ENCODE measurements around the gene FAM241B.

Gene FAM241B, protein sequence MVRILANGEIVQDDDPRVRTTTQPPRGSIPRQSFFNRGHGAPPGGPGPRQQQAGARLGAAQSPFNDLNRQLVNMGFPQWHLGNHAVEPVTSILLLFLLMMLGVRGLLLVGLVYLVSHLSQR

DNA sequence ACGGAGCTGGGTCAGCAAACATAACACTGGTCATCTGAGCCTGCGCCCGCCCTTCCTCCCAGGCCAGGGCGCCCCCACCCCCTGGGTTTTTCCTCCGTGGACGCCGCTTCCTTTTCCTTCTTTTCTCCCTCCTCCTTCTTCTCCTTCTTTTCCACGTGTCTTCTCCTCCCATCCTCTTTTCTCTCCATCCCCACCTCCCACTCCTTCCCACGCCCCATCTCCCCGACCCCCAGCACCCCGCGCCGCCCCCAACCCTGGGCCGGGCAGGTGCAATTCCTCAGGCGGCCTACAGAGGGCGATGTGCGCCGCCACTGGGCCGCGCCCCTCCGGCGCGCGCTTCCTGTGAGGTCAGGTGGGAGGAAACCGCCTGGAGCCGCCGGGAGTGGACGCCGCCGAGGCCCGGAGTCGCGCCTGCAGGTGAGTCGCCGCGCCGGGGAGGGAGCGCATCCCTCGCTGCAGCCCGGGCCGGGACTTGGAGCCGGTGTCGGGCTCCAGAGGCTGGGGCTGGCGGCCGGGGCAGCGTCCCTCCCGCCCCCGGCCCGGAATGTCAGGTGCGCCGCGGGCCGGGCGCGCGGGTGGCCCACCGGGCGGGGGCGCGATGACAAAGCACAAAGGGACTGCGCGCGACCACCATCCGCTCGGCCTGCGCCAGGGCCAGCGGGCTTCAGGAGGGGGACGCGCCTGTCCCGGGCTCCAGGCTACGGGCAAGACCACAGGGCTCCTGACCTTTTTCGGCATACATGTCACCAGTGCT lies at the start of gene FAM241B:
FAM241B (plus strand) TSS at position 351 of the 754 bp plus-strand sequence. CDS start 1,497 bp downstream, outside the sequence.
- DNase-seq = peak; percentile 26

- DNase-seq = no peak
These were observed 49.6 kb upstream of the FAM241B start for GRCh38 chr10:69580435-69580834.

DNA sequence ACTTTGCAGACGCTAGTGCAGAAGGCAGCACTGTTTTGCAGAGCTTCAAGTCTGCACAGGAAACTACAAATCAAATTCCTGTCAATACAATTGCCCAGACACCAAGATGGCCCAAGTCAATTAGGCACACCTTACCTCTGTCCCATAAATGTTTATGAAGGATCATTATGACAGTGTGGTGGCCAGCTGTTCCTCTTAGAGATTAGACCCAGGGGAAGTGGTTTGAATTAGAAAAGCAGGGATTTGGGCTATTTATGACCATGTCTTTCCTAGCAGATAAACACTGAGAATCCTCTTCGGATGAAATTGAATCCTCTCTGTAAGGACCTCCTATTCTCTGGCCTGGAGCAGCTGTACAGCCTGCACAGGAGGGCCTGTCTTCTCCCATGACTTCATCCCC lies 46.9 kb upstream of the FAM241B start:
- no peak for DNase-seq

- DNase-seq = no peak
These were observed 45.4 kb upstream of the FAM241B start for GRCh38 chr10:69584624-69585023.

- DNase-seq = no peak
These were observed 41.7 kb upstream of the FAM241B start for GRCh38 chr10:69588358-69588757.

- DNase-seq = no peak
These were observed 29.2 kb upstream of the FAM241B start for GRCh38 chr10:69600761-69601330.

GRCh38 chr10:69609077-69609476 lies 21.0 kb upstream of the FAM241B start:
- no peak for DNase-seq

- no peak for DNase-seq
These were observed 17.3 kb upstream of the FAM241B start for GRCh38 chr10:69612760-69613159.

GRCh38 chr10:69614130-69614529 lies 15.9 kb upstream of the FAM241B start:
- DNase-seq = no peak

DNA sequence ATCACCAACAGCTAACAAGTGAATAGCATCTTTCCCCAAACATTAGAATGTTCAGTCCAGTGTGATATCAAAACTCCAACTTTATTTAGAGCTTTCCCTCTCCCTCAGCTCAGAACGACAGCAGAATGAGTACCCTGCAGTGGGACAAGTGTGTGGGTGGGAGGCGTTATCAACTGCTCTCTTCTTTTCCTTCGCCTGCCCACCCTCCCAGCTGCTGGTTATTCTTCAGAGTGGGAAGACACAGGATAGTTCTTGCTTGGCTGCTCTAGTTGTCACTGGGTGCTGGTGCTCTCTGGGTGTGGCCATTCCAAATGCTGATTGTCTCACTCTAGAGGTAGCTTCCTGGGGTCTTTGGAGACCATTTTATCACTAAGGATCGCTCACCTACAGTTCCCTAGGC lies 13.7 kb upstream of the FAM241B start:
- no peak for DNase-seq

DNA sequence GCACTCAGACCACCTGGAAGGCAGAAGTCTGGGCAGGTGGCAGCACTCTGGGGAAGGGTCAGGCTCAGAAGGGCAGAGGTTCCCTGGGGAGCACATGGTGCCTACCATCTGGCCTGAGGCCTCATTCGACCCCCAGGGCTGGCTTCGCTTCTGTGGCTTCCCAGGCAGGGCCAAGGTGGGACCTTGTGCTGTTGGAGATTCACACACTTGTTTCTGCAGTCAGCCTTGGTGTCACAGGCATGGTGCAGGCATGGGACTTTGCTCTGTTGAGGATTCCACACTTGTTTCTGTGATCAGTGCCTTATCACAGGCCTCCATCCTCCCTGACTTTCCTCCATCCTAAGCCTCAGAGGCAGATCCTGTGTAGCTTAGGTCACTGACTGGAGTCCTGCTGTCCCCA lies 11.3 kb upstream of the FAM241B start:
- DNase-seq = no peak

- DNase-seq = no peak
These were observed 10.4 kb upstream of the FAM241B start for GRCh38 chr10:69619626-69620025.

DNA sequence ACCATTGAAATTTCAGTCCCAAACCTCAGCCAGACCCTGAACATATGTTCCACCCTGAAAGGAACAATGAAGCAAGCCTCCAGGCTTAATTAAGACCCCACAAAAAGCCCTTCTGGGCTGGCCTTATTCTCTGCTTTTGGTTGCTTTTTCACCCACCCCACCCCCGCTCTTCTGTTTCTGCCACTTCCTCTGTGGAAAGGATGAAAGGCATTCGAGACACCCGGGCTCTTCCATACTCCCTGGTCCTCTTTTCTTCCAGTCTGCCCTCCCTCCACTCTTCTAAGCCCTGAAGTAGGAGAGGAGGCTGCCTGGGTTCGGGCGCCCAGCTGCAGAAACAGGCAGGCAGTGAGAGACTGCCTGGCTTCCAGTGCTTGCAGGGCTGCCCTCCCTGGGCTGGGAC lies 9.4 kb upstream of the FAM241B start:
- DNase-seq = no peak

GRCh38 chr10:69624245-69624786 lies 5.7 kb upstream of the FAM241B start:
- peak; percentile 8 for DNase-seq

- no peak for DNase-seq
These were observed 3.2 kb upstream of the FAM241B start for GRCh38 chr10:69626826-69627225.

- DNase-seq = no peak
These were observed 1.2 kb upstream of the FAM241B start for GRCh38 chr10:69628891-69629290.

DNA sequence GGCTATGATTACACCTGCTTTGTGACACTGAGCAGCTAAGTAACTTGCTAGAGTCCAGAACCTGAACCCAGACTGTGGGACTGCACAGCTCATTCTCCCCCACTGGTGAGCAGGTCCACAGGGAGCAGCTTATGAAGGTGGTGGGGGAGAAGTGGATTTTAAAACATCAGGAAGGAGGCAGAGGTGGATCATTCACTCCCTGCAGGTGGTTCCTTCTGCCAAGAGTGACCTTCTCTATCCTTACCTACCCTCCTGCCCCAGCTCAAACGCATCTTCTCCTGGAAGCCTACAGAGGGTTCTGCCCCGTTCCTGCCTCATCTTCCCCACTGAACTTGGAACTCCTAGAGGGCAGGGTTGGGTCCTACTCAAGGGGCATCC lies 539 bp upstream of the FAM241B start:
- DNase-seq = no peak

- DNase-seq = no peak
These were observed 779 bp downstream of the FAM241B start for GRCh38 chr10:69630651-69631400.

DNA sequence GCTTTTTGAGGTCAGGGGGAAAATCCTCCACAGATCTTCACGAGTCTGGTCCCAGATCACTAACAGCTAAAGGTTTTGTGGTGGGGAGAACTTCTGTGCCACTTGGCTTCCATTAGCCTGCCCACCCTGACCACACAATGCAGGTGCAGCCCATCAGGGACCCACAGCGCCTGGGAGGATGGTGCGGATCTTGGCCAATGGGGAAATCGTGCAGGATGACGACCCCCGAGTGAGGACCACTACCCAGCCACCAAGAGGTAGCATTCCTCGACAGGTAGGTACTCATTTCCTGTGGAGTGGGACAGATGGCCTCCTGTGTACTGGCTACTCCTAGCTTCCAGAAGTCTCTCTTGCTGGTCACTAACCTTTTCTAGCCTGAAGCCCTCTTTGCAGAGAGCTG lies 1.5 kb downstream of the FAM241B start:
- no peak for DNase-seq

DNA sequence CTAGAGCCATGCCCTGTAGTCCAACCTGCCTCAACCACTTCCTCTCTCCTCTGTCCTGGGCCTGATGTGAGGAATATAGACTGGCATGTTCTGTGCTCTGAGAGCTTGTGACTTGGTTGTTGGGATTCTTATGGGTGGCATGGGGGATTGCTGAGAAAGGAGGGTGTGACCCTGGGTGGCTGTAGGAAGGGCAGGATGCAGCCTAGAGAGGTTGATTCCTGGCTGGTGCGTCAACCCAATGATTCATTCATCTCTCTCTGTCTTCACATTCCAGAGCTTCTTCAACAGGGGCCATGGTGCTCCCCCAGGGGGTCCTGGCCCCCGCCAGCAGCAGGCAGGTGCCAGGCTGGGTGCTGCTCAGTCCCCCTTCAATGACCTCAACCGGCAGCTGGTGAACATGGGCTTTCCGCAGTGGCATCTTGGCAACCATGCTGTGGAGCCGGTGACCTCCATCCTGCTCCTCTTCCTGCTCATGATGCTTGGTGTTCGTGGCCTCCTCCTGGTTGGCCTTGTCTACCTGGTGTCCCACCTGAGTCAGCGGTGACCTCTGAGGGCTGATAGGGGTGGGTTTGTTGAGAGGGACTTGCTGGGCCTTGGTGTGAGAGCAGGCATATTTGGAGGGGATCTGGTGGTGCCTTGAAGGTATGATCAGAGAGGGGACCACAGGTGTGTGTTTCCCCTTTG lies 2.6 kb downstream of the FAM241B start:
- no peak for DNase-seq

GRCh38 chr10:69633673-69634635 lies 3.9 kb downstream of the FAM241B start:
- DNase-seq = no peak

Data from inflammatory macrophage treated with lipopolysaccharide for 4 hours (primary cell).